HepG2 (cell line): ENCODE data around the gene MDP1.

Experiments
- RBM22 ChIP-seq: fragments of 200-400 bp; formaldehyde crosslinking; optimal IDR thresholded peaks from 2 replicates; pipeline ENCODE3; 2017; ENCODE audit warnings: mild to moderate bottlenecking, low read length, moderate library complexity
- SETDB1 ChIP-seq: sonication (generic); formaldehyde crosslinking; IDR thresholded peaks from 2 replicates; pipeline ENCODE4 v1.5.1; 2020; ENCODE audit warnings: missing genetic modification reagents, mild to moderate bottlenecking, borderline replicate concordance
- ZNF747 ChIP-seq: sonication (generic); formaldehyde crosslinking; IDR thresholded peaks from 2 replicates; pipeline ENCODE4 v1.8.1; 2023; ENCODE audit warnings: missing genetic modification reagents, mild to moderate bottlenecking, borderline replicate concordance
- ZNF761 ChIP-seq: sonication (generic); formaldehyde crosslinking; conservative IDR thresholded peaks from 2 replicates; pipeline ENCODE4 v1.4.0; 2020; ENCODE audit warnings: mild to moderate bottlenecking, missing genetic modification reagents
- TF ChIP-seq, protein P1 (sequence below): sonication (generic); formaldehyde crosslinking; IDR thresholded peaks from 2 replicates; pipeline ENCODE4 v1.5.0; 2020; ENCODE audit warnings: mild to moderate bottlenecking, missing genetic modification reagents

DNA sequence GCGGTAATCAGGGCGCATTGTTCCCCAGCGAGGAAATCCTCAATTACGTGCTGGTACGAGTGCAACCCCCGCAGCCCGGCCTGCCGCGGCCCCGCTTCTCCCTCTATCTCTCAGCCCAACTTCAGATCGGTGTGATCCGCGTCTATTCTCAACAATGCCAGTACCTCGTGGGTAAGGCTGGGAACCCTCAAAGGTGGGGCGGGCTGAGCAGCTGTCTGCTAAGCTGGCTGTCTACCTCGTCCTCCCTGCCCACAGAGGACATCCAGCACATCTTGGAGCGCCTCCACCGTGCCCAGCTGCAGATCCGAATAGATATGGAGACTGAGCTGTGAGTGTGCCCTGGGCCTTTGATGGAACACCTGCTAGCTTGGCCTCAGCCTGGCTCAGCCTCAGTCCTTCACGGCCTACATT, 43.0 kb downstream of the MDP1 start:
- no peak for TF ChIP-seq ZNF761
- TF ChIP-seq ZNF747 (CRISPR knock-in tag) = no peak
- TF ChIP-seq, protein P1, sequence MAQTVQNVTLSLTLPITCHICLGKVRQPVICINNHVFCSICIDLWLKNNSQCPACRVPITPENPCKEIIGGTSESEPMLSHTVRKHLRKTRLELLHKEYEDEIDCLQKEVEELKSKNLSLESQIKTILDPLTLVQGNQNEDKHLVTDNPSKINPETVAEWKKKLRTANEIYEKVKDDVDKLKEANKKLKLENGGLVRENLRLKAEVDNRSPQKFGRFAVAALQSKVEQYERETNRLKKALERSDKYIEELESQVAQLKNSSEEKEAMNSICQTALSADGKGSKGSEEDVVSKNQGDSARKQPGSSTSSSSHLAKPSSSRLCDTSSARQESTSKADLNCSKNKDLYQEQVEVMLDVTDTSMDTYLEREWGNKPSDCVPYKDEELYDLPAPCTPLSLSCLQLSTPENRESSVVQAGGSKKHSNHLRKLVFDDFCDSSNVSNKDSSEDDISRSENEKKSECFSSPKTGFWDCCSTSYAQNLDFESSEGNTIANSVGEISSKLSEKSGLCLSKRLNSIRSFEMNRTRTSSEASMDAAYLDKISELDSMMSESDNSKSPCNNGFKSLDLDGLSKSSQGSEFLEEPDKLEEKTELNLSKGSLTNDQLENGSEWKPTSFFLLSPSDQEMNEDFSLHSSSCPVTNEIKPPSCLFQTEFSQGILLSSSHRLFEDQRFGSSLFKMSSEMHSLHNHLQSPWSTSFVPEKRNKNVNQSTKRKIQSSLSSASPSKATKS (CRISPR knock-in tag) = no peak
- TF ChIP-seq SETDB1 (CRISPR knock-in tag) = no peak
- TF ChIP-seq RBM22 = no peak
